ENCODE results near the gene ALS2. TPM values are rescaled to one million over a fixed set of nuclear protein-coding genes. Genes with fewer than 3 reads are reported as not detected.
"Not testable (repeated sequence)": the region's sequence is repeated elsewhere in the genome, so short reads cannot be mapped to it uniquely, and the experiment has no call there.

The ALS2 gene
- total RNA-seq, 2 donors from 2014 or later: 19.9 to 20.0 TPM

DNA sequence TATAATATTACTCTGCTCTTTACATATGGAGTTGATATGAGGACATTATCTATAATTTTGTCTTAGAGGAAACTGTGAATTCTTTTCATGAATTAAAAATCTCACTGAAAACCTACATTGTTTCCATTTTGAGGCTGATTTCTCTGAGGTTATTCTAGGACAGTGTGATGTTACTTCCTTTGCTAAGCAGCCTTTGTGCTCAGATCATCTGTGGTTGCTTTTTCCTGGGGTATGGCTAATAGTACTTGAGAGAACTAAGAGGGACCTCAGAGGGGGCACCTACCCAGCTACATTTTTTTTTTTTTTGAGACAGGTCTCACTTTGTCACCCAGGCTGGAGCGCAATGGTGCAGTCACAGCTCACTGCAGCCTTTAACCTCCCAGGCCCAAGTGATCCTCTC is 73.6 kb downstream of the ALS2 start:
- Mint-ChIP-seq H3K27me3 (no peaks in the 10 kb centered on the region), H3K36me3 (peaks cover 14% of the 10 kb centered on the region), H3K27ac (no peak overlapping the region), H3K4me3 (no peak overlapping the region), H3K4me1 (ENCODE audit: low read depth in 2 of 2) (no peaks in the 10 kb centered on the region), H3K9me3 (no peaks in the 10 kb centered on the region)
- ATAC-seq: no peak
- DNase-seq (ENCODE audit: low spot score): no peak

DNA sequence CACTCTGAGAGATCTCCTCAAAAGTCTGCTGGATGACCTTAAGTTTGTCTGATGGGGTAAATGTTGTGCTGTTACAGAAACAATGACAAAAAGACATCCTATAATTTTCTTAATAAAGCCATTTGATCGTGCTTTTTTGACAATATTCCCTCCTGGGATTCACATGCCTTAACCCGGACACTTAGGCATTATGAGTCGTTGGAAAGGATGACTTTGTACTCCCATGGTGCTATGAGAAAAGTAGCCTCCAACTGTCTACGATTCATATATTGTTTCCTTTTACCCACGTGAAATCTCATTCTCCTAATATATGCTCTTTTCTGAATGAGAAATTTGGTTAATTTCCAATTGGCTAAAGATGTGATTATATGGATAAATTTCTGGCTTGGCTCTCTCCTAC is 76.2 kb downstream of the ALS2 start:
- Mint-ChIP-seq H3K27ac (no peak overlapping the region), H3K4me1 (ENCODE audit: low read depth in 2 of 2) (no peaks in the 10 kb centered on the region), H3K27me3 (no peaks in the 10 kb centered on the region), H3K4me3 (no peak overlapping the region), H3K36me3 (peaks cover 24% of the 10 kb centered on the region), H3K9me3 (no peaks in the 10 kb centered on the region)
- DNase-seq (ENCODE audit: low spot score) (no peak), ATAC-seq (no peak)

DNA sequence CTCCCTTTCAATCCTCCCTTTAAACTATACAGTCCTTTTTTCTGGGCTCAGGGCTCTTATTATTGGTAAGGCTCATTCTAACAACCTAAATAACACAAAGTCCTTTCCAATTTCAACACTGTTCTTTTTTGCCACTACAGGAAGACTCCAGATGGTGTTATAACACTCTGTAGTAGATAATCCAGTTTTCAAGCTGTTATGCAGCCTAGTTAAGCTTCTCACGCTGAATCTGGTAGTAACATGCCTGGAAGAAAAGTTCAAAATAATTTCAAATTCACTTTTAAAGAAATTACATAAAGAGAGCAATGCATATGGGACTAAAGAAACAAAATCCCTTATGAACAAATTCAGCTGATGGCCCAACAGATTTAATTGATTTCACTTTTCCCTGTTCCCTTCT is 79.1 kb downstream of the ALS2 start:
- Mint-ChIP-seq H3K9me3 (no peaks in the 10 kb centered on the region), H3K4me1 (ENCODE audit: low read depth in 2 of 2) (no peaks in the 10 kb centered on the region), H3K27ac (no peak overlapping the region), H3K36me3 (peaks cover 15% of the 10 kb centered on the region), H3K27me3 (no peaks in the 10 kb centered on the region), H3K4me3 (no peak overlapping the region)
- DNase-seq (ENCODE audit: low spot score) (no peak), ATAC-seq (no peak)

DNA sequence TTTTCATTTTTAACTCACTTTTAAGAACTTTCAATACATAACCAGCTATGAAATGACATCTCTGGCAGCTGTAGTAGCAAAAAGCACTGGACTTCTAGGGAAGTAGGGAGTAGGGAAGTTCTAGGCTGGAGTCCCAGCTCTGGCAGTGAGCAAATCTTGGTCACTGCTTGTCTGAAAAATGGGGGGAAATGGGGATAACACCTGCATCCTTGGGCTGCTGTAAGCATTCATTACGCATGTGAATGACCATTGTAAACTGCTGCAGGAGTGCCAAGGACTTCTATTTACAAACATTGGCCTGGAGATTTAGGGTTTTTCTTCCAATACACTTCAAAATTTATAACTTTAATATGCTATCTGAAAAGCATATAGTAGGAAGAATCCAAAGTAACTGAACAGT is 81.3 kb downstream of the ALS2 start:
- Mint-ChIP-seq H3K9me3 (no peaks in the 10 kb centered on the region), H3K4me3 (no peak overlapping the region)

DNA sequence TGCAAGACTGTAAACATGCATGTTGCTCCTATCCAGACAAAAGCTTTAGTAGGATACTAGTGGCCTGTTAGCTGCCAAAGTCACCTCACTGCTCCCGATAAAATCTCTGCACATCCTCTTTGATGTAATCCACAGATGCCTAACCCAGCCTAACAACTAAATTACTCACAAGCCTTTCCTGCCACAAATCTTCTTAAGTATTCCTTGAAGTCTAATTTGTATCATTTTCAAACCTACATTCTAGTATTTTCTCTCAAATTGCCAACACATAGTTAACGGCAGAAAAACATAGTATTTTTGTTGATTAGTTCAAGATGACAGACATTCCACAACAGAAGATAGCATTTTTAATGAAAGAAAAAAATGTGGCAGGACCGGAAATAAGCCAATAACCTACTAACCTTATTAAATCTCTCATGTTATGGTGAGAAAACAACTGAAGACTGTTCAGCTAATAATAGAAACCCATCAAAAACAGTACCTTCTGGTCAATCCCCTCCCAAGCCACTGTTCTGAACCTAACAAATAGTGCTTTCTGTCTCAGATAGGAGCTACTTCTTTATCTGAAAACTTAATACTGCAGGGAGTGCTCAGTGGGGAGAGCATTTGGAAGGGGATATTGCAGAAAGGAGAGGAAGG is 82.0 kb downstream of the ALS2 start, which contains the start of gene MPP4:
Gene MPP4, minus strand, starts transcription at position 57 of the 639 bp plus-strand sequence. CDS start 4,690 bp downstream, outside the sequence.
- H3K27ac Mint-ChIP-seq: no peak within 1 kb of the TSS
- no peaks in the 10 kb centered on the region for H3K4me1 Mint-ChIP-seq (ENCODE audit: low read depth in 2 of 2)
- no peak for DNase-seq (ENCODE audit: low spot score)
- ATAC-seq: no peak
- no peaks in the 10 kb centered on the region for H3K27me3 Mint-ChIP-seq
- H3K36me3 Mint-ChIP-seq: peaks cover 10% of the 10 kb centered on the region
- no peaks in the 10 kb centered on the region for H3K9me3 Mint-ChIP-seq
- no peak within 1 kb of the TSS for H3K4me3 Mint-ChIP-seq

More for the DNA sequence above, 81.3 kb downstream of the ALS2 start:
- DNase-seq (ENCODE audit: low spot score) (no peak), ATAC-seq (no peak)
- H3K36me3 Mint-ChIP-seq: peaks cover 15% of the 10 kb centered on the region
- H3K4me1 Mint-ChIP-seq (ENCODE audit: low read depth in 2 of 2): no peaks in the 10 kb centered on the region
- no peak overlapping the region for H3K27ac Mint-ChIP-seq
- no peaks in the 10 kb centered on the region for H3K27me3 Mint-ChIP-seq

DNA sequence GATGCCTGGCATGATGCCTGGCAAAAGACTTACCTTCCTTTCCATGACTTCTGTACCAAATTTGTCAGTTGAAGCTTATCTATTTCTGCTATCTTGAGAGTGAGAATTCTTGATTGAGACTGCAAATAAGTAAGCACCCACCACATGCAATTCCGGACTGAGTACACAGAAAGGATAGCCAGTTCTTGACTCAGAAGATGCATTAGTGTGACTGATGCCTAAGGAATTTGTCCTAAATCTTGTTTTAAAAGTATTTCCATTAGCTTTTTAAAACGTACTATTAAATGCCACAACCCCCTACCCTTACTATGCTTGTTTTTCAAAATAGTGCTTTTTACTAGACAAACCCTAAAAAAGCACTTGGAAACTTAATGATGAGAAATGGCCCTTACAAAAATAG is 82.8 kb downstream of the ALS2 start:
- no peaks in the 10 kb centered on the region for H3K9me3 Mint-ChIP-seq
- no peaks in the 10 kb centered on the region for H3K27me3 Mint-ChIP-seq
- H3K4me1 Mint-ChIP-seq (ENCODE audit: low read depth in 2 of 2): no peaks in the 10 kb centered on the region
- peaks cover 10% of the 10 kb centered on the region for H3K36me3 Mint-ChIP-seq
- ATAC-seq: no peak
- no peak for DNase-seq (ENCODE audit: low spot score)
- no peak overlapping the region for H3K4me3 Mint-ChIP-seq
- no peak overlapping the region for H3K27ac Mint-ChIP-seq

DNA sequence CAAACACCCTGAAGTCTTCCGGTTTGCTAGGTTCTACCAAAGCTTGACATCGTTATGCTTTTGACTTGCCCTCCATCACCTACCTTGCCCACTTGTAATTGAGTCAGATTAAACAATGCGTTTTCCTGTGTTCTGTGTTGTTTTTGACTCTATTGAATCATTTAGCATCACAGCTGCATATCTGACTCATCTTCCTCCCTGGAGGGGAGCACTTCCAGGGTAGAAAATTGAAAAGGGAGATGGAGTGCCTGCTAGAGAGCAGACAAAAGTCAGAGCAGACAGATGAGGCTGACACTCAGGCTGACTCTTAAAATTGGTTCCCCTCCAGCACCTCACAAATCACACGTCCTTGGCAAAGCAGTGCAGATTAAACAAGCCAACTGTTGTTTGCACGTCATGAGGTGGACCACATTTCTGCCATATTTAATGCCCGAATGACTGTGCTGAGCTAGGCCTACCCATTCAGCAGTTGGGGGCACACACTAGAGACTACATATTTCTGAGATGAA is 84.5 kb downstream of the ALS2 start:
- H3K36me3 Mint-ChIP-seq: peaks cover 10% of the 10 kb centered on the region
- H3K4me3 Mint-ChIP-seq: no peak overlapping the region
- H3K27ac Mint-ChIP-seq: no peak overlapping the region
- no peaks in the 10 kb centered on the region for H3K27me3 Mint-ChIP-seq
- ATAC-seq (peak in 1 of 2 donors; percentile 31), DNase-seq (ENCODE audit: low spot score) (no peak)
- no peaks in the 10 kb centered on the region for H3K9me3 Mint-ChIP-seq
- H3K4me1 Mint-ChIP-seq (ENCODE audit: low read depth in 2 of 2): no peaks in the 10 kb centered on the region

DNA sequence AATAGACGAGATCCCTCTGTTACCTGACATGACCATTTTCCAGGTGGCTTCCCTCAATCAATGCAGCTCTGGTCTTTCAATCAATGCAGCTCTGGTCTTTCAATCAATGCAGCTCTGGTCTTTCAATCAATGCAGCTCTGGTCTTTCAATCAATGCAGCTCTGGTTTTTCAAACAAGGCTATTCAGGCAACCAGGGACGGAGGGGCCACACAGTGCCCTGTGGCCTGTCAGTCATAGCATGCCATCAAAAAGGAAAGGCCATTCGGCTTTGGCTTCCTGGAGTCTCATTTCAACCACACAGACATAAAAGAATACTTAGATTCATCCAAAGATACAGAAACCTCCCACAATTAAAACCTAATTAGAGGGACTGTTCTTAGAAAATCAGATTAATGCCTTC is 95.6 kb downstream of the ALS2 start:
- Mint-ChIP-seq H3K9me3 (no peaks in the 10 kb centered on the region), H3K4me1 (ENCODE audit: low read depth in 2 of 2) (no peaks in the 10 kb centered on the region)
- ATAC-seq: no peak

DNA sequence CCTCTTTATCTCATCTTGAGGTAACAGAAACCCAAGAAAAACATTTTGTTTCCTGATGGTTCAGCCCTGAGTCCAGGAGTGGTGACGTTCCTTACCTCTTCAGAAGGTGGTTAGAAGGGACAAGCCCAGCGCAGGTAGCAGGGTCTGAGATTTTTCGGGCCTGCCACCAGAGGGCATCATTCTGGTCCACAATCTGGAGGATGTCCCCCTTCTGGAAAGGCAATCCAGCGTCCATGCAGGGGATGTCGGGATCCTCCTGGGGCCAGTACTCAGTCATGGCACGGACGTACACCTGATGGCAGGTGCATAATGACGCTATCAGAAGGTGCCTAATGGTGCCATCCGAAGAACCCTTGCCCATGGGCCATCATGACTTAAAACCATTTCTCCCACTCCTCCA is 100.0 kb downstream of the ALS2 start:
- H3K36me3 Mint-ChIP-seq: no peaks in the 10 kb centered on the region
- ATAC-seq: no peak
- H3K9me3 Mint-ChIP-seq: no peaks in the 10 kb centered on the region
- no peaks in the 10 kb centered on the region for H3K4me1 Mint-ChIP-seq (ENCODE audit: low read depth in 2 of 2)
- no peak overlapping the region for H3K27ac Mint-ChIP-seq
- no peak for DNase-seq (ENCODE audit: low spot score)
- H3K27me3 Mint-ChIP-seq: peaks cover 7 to 13% of the 10 kb centered on the region in 2 donors
- no peak overlapping the region for H3K4me3 Mint-ChIP-seq

More for the DNA sequence above, 95.6 kb downstream of the ALS2 start:
- Mint-ChIP-seq H3K4me3 (no peak overlapping the region), H3K27ac (no peak overlapping the region), H3K27me3 (peaks cover 19 to 34% of the 10 kb centered on the region in 2 donors), H3K36me3 (no peaks in the 10 kb centered on the region)
- DNase-seq (ENCODE audit: low spot score): no peak

DNA sequence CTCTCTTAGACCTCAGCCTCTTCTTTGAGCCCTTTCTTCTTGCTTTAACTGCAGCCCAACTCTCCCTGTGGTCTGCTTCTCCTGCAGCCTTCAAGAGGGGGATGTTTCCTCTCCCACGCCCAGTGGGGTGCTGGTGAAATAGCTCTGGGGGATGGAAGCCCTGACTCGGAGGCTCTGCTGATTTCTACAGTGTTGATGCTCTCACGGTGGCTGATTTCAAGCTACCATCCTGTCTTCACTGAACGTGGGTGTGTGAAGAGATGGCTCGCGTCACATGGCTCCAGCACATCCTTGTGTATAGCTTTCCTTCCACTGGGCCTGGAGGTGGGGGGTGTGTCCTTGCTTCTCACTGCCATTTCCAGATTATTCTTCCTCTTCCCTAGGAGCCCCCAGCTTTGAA is 102.3 kb downstream of the ALS2 start:
- H3K27me3 Mint-ChIP-seq: peaks cover 7 to 11% of the 10 kb centered on the region in 2 donors
- ATAC-seq (no peak), DNase-seq (ENCODE audit: low spot score) (no peak)
- H3K27ac Mint-ChIP-seq: no peak overlapping the region
- H3K4me3 Mint-ChIP-seq: no peak overlapping the region
- peaks cover 0 to 5% of the 10 kb centered on the region in 2 donors for H3K4me1 Mint-ChIP-seq (ENCODE audit: low read depth in 2 of 2)
- no peaks in the 10 kb centered on the region for H3K9me3 Mint-ChIP-seq
- H3K36me3 Mint-ChIP-seq: no peaks in the 10 kb centered on the region

DNA sequence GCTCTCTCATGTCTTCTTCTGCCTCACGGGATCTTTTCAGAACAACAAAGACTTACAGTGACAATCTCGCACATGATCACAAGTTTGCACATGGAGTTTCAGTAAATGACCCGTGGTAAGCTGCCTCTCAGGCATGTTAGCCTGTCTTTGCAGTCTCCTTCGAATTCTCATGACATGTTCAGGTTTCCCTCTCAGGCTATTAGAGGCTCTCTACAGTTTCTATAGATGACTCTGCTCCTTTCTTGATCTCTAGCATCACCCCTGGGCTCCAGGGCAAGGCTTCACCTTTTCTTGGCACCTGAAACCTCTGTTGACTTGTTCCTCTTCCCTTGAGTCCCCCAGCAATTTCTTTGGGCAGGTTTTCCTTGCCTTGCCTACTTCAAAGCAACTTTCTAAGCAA is 105.3 kb downstream of the ALS2 start:
- Mint-ChIP-seq H3K9me3 (no peaks in the 10 kb centered on the region), H3K27ac (no peak overlapping the region), H3K36me3 (no peaks in the 10 kb centered on the region), H3K4me3 (no peak overlapping the region), H3K27me3 (peaks cover 0 to 2% of the 10 kb centered on the region in 2 donors), H3K4me1 (ENCODE audit: low read depth in 2 of 2) (peaks cover 5 to 9% of the 10 kb centered on the region in 2 donors)
- no peak for DNase-seq (ENCODE audit: low spot score)
- no peak for ATAC-seq

DNA sequence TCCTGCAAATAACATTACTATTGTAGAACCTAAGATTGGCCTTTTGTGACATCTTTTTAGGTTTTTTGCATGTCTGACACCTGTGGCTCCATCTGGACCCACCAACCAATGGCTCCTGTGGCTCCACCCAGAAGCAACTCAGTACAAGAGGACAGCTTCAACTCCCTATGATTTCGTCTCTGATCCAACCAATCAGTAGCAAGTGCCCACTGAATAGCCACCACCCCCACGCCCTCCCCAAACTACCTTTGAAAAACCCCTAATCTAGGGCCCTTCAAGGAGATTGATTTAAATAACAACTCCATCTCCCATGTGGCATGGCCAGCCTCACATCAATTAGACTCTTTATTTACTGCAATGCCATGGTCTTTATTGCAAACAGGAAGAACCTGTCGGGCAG is 105.9 kb downstream of the ALS2 start:
- no peak for ATAC-seq
- Mint-ChIP-seq H3K9me3 (no peaks in the 10 kb centered on the region), H3K27ac (no peak overlapping the region)

DNA sequence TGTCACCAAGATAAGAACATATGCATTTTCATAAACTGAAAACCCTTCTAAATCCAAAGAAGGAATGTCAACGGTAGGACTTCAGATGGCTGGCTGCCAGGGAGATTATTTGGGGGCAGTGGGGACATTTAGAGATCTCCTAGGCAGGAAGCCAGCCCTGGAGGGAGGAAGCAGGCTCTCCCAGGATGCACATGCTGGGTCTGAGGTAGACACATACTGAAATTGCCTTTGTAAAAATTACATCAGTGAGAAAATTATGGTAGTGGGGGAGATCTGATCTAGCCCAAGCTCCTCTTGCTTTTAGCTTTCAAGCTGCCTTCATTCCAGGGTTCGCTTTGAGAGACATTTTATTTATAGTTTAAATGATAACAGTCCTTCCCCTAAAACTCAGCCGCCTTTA is 106.4 kb downstream of the ALS2 start:
- Mint-ChIP-seq H3K4me3 (no peak overlapping the region), H3K27me3 (peaks cover 0 to 2% of the 10 kb centered on the region in 2 donors), H3K4me1 (ENCODE audit: low read depth in 2 of 2) (peaks cover 5 to 9% of the 10 kb centered on the region in 2 donors), H3K36me3 (no peaks in the 10 kb centered on the region), H3K9me3 (no peaks in the 10 kb centered on the region), H3K27ac (no peak overlapping the region)
- DNase-seq (ENCODE audit: low spot score): no peak
- peak; percentile 64 to 69 for ATAC-seq

More for the DNA sequence above, 105.9 kb downstream of the ALS2 start:
- peaks cover 5 to 9% of the 10 kb centered on the region in 2 donors for H3K4me1 Mint-ChIP-seq (ENCODE audit: low read depth in 2 of 2)
- H3K36me3 Mint-ChIP-seq: no peaks in the 10 kb centered on the region
- no peak overlapping the region for H3K4me3 Mint-ChIP-seq
- peaks cover 0 to 2% of the 10 kb centered on the region in 2 donors for H3K27me3 Mint-ChIP-seq
- no peak for DNase-seq (ENCODE audit: low spot score)

DNA sequence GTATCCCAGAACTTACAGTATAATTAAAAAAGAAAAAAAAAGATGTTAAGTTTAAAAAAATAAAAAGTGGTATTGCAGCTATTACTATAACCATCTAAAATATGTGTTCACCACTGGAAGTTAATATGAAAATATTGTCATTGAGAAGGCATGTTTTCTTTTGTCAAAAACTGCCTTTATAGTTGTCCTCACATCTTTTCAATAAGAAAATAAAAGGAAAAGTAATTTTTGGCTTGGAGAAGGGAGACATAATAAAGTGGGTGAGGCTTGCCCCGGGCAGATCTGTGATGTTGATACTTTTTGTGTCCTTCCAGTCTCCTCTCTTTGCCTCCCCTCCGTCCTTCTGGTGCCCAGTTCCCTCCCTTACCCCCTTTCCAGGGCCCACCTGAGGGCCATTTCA is 107.2 kb downstream of the ALS2 start:
- ATAC-seq (no peak), DNase-seq (ENCODE audit: low spot score) (no peak)
- H3K27ac Mint-ChIP-seq: no peak overlapping the region
- no peaks in the 10 kb centered on the region for H3K9me3 Mint-ChIP-seq
- H3K36me3 Mint-ChIP-seq: no peaks in the 10 kb centered on the region
- H3K27me3 Mint-ChIP-seq: peaks cover 0 to 2% of the 10 kb centered on the region in 2 donors
- H3K4me1 Mint-ChIP-seq (ENCODE audit: low read depth in 2 of 2): peaks cover 5 to 9% of the 10 kb centered on the region in 2 donors
- H3K4me3 Mint-ChIP-seq: no peak overlapping the region

DNA sequence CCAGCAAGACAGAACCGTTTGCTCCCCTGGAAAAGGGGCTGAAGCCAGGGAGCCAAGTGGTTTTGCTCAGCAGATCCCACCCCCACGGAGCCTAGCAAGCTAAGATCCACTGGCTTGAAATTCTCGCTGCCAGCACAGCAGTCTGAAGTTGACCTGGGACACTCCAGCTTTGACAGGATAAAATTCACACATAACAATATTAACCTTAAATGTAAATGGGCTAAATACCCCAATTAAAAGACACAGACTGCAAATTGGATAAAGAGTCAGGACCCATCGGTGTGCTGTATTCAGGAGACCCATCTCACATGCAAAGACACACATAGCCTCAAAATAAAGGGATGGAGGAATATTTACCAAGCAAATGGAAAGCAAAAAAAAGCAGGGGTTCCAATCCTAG is 109.5 kb downstream of the ALS2 start:
- H3K27ac Mint-ChIP-seq; H3K27me3 Mint-ChIP-seq; ATAC-seq; H3K9me3 Mint-ChIP-seq; H3K4me1 Mint-ChIP-seq (ENCODE audit: low read depth in 2 of 2); H3K4me3 Mint-ChIP-seq; DNase-seq (ENCODE audit: low spot score); H3K36me3 Mint-ChIP-seq: not testable (repeated sequence)

Measured in natural killer cell treated with Interleukin-12 subunit alpha and Interleukin-12 subunit beta and Interleukin-15 and Interleukin-18, amount 100 ng/mL, for 72 hours (primary cell).